CD4-positive, alpha-beta T cell (primary cell): ENCODE results near the gene UGP2. TPM values are rescaled to one million over a fixed set of nuclear protein-coding genes. Genes with fewer than 3 reads are reported as not detected.

Experiments
- ATAC-seq: fragments of 200-7000 bp; cut with Tn5 transposase; one replicate; pipeline ENCODE4 v1.10.0; 2022; ENCODE audit warnings: mild to moderate bottlenecking; ENCODE audit not compliant: poor library complexity
- CTCF ChIA-PET: fragments of 350-600 bp; sonication (Branson Sonifier 250); formaldehyde crosslinking; loops from one replicate; lab custom pipeline; 2021; ENCODE audit warnings: antibody characterized with exemption, inconsistent platforms; lab: Charles Lee
- POLR2A ChIA-PET: fragments of 350-600 bp; sonication (Branson Sonifier 250); formaldehyde crosslinking; loops from one replicate; lab custom pipeline; 2021; ENCODE audit warnings: antibody characterized with exemption, inconsistent platforms; lab: Charles Lee
- DNase-seq, 14 experiments: peaks; one replicate each; pipeline ENCODE4 v3.0.0-alpha.2; 2013 to 2020; ENCODE audit warnings: mixed read lengths in 2 of 14
- H3K27ac ChIP-seq, 2 donors: one replicate each; pipeline versions ENCODE4 v1.5.1 to v1.7.0; 2013; ENCODE audit warnings: low read length in 2 of 2, low read depth in 1 of 2, mild to moderate bottlenecking in 1 of 2
- H3K27me3 ChIP-seq, 2 experiments: 1 replicate in 1 of 2; 2 replicates in 1 of 2; pipeline versions ENCODE4 v1.6.1 to v1.7.0; 2013; ENCODE audit warnings: low read length in 2 of 2, control low read depth in 1 of 2, mild to moderate bottlenecking in 1 of 2, moderate library complexity in 1 of 2; ENCODE audit not compliant: insufficient read depth in 2 of 2, control insufficient read depth in 1 of 2
- H3K36me3 ChIP-seq: one replicate; pipeline ENCODE4 v1.6.1; 2013; ENCODE audit warnings: low read length, control low read depth; ENCODE audit not compliant: insufficient read depth
- H3K4me1 ChIP-seq: one replicate; pipeline ENCODE4 v1.6.1; 2013; ENCODE audit warnings: low read length, control low read depth; ENCODE audit not compliant: insufficient read depth
- H3K4me3 ChIP-seq: one replicate; pipeline ENCODE4 v1.5.1; 2013; ENCODE audit warnings: mild to moderate bottlenecking, low read length, moderate library complexity
- H3K9me3 ChIP-seq, 2 experiments: 1 replicate in 1 of 2; 2 replicates in 1 of 2; pipeline versions ENCODE4 v1.6.1 to v1.7.0; 2013; ENCODE audit warnings: low read length in 2 of 2, mild to moderate bottlenecking in 2 of 2, control low read depth in 1 of 2, moderate library complexity in 1 of 2; ENCODE audit not compliant: control insufficient read depth in 1 of 2, insufficient read depth in 1 of 2
- H3K27ac Mint-ChIP-seq: one replicate; pipeline ENCODE4 v1.8.0; 2020; ENCODE audit warnings: mixed read lengths
- H3K27me3 Mint-ChIP-seq: one replicate; pipeline ENCODE4 v1.8.0; 2021; ENCODE audit warnings: mixed read lengths
- H3K36me3 Mint-ChIP-seq: one replicate; pipeline ENCODE4 v1.8.0; 2021; ENCODE audit warnings: low read depth, mixed read lengths
- H3K4me1 Mint-ChIP-seq: one replicate; pipeline ENCODE4 v1.8.0; 2021; ENCODE audit warnings: low read depth, mixed read lengths
- H3K4me3 Mint-ChIP-seq: one replicate; pipeline ENCODE4 v1.8.0; 2020; ENCODE audit warnings: mild to moderate bottlenecking, mixed read lengths
- H3K9me3 Mint-ChIP-seq: one replicate; pipeline ENCODE4 v1.8.0; 2020; ENCODE audit warnings: mixed read lengths
- CTCF ChIP-seq: fragments of 200-600 bp; IDR thresholded peaks from one replicate; pipeline ENCODE4 v1.8.0; 2022; ENCODE audit warnings: antibody characterized with exemption, mild to moderate bottlenecking
- intact Hi-C, 2 experiments: fragments of 100-400 bp; cut with DNase I in 1 of 2; cut with micrococcal nuclease in 1 of 2; formaldehyde crosslinking; loops; one replicate each; pipeline versions ENCODE4 v1.15.1 to v1.9.0; 2023 to 2025; cut with DNase I, micrococcal nuclease
- total RNA-seq, 174 experiments: library from RNA in 2 of 174; stranded (reverse) in 2 of 174; gene quantifications; one replicate each; pipeline ENCODE4 v1.2.3 and lab custom pipeline; 2021 to 2026

Gene UGP2
- total RNA-seq, 2 experiments from 2014 or later: 47.1 to 53.2 TPM

GRCh38 chr2:63878486-63878885 lies 36.8 kb downstream of the UGP2 start:
- POLR2A ChIA-PET: interaction anchor here (0.8 kb wide), 1 partner anchor 448 kb away, joined by 4 read pairs; no protein-coding TSS in a partner anchor
- intact Hi-C loops: no loop called here
- no peak for DNase-seq
- TF ChIP-seq CTCF: no peak
- H3K27me3 Mint-ChIP-seq: no peaks in the 10 kb centered on the region
- H3K9me3 Mint-ChIP-seq: no peaks in the 10 kb centered on the region
- Histone ChIP-seq H3K9me3 (no peaks in the 10 kb centered on the region), H3K27ac (no peak overlapping the region), H3K4me1 (no peaks in the 10 kb centered on the region), H3K4me3 (no peak overlapping the region), H3K36me3 (peaks cover 25% of the 10 kb centered on the region), H3K27me3 (no peaks in the 10 kb centered on the region)
- H3K27ac Mint-ChIP-seq: no peak overlapping the region
- ATAC-seq: no peak
- peaks cover 55% of the 10 kb centered on the region for H3K4me1 Mint-ChIP-seq
- peaks cover 60% of the 10 kb centered on the region for H3K36me3 Mint-ChIP-seq
- CTCF ChIA-PET: interaction anchor here (1.6 kb wide), 1 partner anchor 17 kb away, joined by 6 read pairs; no protein-coding TSS in a partner anchor
- H3K4me3 Mint-ChIP-seq: no peak overlapping the region

- peaks cover 58% of the 10 kb centered on the region for H3K36me3 Mint-ChIP-seq
- TF ChIP-seq CTCF: no peak
- H3K4me1 Mint-ChIP-seq: peaks cover 41% of the 10 kb centered on the region
- Histone ChIP-seq H3K4me3 (no peak overlapping the region), H3K4me1 (no peaks in the 10 kb centered on the region), H3K27ac (no peak overlapping the region), H3K27me3 (no peaks in the 10 kb centered on the region), H3K36me3 (peaks cover 30% of the 10 kb centered on the region), H3K9me3 (no peaks in the 10 kb centered on the region)
- DNase-seq (no peak), ATAC-seq (no peak)
- intact Hi-C loops: no loop called here
- H3K4me3 Mint-ChIP-seq: no peak overlapping the region
- peak overlapping the region; percentile 12 for H3K27ac Mint-ChIP-seq
- no peaks in the 10 kb centered on the region for H3K27me3 Mint-ChIP-seq
- no peaks in the 10 kb centered on the region for H3K9me3 Mint-ChIP-seq
- ChIA-PET CTCF (interaction anchor here (0.8 kb wide), 1 partner anchor 19 kb away, joined by 3 read pairs; no protein-coding TSS in a partner anchor), POLR2A (no interaction called here)
Measured at GRCh38 chr2:63879876-63880433, 38.3 kb downstream of the UGP2 start.

- H3K36me3 Mint-ChIP-seq: peaks cover 58% of the 10 kb centered on the region
- intact Hi-C loops: no loop called here
Measured at GRCh38 chr2:63880625-63881024, 38.9 kb downstream of the UGP2 start.

More at GRCh38 chr2:63880625-63881024, 38.9 kb downstream of the UGP2 start:
- ChIA-PET CTCF (interaction anchor here (0.8 kb wide), 1 partner anchor 19 kb away, joined by 3 read pairs; no protein-coding TSS in a partner anchor), POLR2A (no interaction called here)
- ATAC-seq (no peak), DNase-seq (no peak)
- H3K27me3 Mint-ChIP-seq: no peaks in the 10 kb centered on the region
- Histone ChIP-seq H3K27me3 (no peaks in the 10 kb centered on the region), H3K4me3 (no peak overlapping the region), H3K36me3 (peaks cover 34% of the 10 kb centered on the region), H3K27ac (no peak overlapping the region), H3K4me1 (no peaks in the 10 kb centered on the region), H3K9me3 (no peaks in the 10 kb centered on the region)
- no peak overlapping the region for H3K4me3 Mint-ChIP-seq
- H3K4me1 Mint-ChIP-seq: peaks cover 41% of the 10 kb centered on the region
- no peak for TF ChIP-seq CTCF
- H3K9me3 Mint-ChIP-seq: no peaks in the 10 kb centered on the region
- H3K27ac Mint-ChIP-seq: peak overlapping the region; percentile 12
